HG02798 (cell line): Measurements from ENCODE around the gene HOXA5.

Experiments used
- ATAC-seq: cut with Tn5 transposase; IDR thresholded peaks from one replicate; pipeline ENCODE4 v1.9.1; 2021; ENCODE audit warnings: mild to moderate bottlenecking; ENCODE audit not compliant: unreplicated experiment, poor library complexity

The HOXA5 gene

DNA sequence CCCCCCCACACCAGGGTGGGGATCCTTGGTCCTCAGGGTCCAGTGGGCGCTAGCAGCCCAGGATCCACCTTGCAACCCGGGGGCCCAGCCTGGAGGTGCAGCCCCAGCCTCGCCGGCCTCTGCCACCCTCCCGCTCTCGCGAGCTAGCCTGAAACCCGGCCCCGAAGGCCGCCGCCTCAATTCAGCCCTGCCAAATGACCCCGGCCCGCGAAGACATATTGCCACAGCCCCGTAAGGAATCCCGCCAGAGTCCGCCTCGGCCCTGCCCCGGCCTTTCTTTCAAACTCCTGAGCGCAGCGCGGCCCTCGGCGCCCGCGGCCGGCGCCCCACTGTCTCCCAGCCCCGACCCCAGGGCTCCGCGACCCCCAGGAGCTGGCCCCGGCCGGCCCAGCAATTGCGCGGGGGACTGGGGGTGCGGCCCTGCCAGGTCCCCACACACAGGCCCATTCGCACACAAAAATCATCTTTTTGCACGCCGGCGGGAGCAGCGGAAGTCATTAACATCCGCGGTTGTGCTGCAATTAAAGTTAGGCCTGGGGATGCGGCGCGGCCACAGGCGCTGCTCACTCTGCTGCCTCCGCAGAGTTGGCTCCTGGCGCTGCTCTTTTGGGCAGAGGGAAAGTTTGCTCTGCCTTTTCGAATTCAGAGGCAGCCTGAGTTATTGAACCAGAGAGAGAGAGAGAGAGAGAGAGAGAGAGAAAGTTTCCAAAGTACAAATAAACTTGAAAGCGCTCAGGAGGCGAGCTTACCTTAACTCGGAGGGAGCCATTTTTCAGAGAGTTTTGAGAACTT, 4.0 kb downstream of the HOXA5 start:
- no peak for ATAC-seq

DNA sequence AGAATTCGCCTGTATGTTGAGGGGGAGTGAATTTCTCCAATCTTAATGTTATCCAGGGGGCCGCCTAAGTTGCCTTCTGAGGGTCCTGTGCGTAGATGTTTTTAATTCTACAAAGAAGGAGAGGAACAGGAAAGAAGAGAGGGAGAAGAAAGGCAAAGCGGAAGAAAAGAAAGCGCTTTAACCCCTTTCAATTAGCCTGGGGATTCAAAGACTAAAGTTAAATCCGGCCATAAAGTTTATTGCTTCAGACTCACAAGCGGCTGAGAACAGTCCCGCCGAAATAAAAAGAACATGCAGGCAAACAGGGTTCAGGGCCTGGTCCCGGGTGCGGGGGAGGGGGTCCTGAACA, 4.5 kb downstream of the HOXA5 start:
- no peak for ATAC-seq

DNA sequence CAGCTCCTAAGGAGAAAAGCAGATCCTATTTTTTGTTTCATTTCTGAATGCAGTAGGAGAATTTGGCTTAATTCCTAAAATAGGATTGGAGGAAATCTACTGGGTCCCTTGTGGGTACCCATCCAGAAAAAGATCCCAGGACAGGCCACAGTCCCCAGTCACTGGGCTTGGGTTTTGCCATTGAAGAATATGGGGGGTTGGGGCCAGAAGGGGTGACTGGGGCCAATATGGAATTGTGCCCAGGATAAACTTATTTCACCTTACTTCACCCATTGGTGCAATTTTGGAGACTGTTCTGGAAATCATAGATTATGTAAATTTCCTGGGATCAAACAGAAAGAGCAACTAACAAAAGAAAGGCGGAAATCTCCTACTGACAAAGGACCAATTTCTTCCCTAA, 5.0 kb downstream of the HOXA5 start:
- no peak for ATAC-seq

DNA sequence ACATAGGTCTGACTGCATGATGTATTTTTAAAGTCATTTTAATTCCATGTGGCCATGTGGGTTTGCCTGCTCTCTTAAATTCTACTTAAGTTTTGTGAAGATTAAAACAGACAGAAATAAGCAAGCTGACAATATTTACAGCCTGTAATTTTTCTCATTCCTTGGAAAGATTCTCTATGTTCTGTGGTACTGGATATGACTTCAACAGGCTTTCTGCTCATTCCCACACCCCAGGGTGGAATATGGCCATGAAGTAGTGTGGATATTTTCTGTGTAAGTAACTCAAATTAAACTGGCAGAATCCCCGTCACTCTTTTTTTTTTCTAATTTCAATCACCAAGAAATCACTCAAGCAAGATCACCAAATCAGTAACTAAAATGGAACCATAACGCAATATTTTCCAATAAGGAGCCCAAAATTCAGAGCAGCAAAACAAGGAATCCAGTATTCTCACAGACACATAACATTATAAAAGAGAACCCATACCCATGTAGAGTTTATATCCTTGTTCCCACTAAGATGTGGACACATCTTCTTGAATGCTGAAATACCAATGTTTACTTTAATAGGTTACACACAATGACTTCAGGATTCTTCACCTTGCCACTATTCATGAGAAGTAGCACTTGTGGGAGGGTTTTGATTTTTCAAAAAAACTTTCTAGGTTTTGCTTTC, 5.7 kb downstream of the HOXA5 start:
- ATAC-seq, result no peak

DNA sequence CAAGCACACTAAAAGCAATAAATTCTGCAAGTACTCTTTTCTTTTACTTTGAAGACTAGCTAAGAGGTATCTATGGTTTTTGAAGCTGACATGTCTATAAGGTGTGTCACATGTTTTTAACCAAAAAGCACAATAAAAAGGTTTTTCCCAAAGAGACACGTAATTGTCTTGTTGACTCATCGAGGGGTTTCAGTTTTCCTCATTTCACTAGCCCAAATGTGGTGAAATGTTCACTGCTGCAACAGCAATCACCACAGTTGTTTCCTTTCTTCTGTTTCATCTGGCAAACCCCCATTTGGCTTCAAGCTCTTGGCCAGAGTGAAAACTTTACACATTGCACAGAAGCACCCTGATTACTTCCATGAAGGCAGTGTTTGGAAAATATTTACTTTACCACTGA, 9.1 kb downstream of the HOXA5 start:
- ATAC-seq, result no peak

DNA sequence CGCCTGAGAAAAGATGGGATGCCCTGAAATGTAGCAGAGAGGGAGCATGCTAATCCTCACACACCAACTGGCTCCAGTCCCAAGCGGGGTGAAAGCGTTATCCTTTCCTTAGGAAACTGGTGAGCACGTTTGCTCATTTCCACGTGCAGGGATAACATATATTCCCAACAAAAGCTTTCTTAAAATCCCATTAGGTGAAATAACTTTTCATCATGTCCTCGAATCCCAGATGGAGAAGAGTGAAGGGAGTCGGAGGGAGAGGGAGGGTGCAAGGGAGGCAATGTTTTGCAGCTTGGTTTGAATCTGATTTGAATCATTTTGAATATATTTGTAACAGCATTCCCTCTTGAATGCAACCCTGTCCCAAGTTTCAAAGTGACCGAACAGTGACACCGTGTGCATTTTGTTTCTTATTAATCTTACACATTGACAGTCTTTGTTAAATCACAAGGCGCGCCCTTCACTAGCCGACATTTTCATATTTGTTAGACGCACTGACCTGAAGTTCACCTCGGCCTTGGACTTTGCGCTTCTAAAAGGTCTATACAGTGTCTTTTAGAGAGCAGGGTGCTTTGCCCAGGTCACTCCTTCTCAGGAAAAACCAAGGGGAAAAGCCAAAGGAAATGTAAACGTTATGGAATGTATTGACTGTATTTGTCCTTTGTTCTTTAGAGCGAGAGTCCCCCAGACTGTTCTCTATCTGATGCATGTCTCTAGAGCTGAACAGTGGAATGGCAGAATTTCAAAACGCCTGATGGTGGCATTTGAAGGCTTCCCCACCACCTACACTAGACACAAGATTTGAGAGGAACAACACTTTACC, 9.9 kb downstream of the HOXA5 start:
- no peak for ATAC-seq

DNA sequence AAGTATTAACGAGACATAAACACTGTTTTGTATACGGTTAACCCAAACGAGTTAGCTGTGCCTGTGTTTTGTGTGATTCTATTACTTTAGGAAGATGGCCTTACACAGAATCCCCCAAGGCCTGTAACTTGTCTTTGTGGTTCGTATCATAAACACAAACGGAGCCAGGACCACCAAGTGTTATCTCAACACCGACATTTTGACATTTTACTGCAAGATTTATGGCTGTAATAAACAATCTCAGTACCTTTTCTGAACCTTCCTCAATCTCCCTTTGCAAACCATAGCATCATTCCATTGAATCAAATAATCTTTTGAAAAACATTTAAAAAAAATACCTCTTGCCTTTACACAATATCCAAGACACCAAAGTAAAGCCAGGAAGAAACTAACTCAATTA, 10.5 kb downstream of the HOXA5 start:
- ATAC-seq, result no peak

DNA sequence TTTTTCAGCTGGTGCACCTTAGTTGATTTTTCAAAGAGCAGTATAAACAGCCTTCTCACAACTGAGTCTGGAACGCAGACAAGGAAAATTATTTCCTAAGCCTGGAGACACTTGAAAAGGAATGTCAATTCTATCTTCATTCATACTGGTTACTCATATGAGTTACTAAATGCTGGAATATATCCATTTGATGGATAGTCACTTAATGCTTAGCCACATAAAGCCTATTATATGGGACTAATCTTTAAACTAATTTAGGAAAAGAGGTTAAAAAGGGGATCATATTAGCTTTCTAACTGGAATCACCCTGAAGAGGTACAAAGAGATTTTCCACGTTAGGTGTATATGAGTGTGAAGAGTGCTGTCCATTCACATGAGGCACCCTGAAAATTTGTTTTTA, 11.3 kb downstream of the HOXA5 start:
- ATAC-seq, result no peak

DNA sequence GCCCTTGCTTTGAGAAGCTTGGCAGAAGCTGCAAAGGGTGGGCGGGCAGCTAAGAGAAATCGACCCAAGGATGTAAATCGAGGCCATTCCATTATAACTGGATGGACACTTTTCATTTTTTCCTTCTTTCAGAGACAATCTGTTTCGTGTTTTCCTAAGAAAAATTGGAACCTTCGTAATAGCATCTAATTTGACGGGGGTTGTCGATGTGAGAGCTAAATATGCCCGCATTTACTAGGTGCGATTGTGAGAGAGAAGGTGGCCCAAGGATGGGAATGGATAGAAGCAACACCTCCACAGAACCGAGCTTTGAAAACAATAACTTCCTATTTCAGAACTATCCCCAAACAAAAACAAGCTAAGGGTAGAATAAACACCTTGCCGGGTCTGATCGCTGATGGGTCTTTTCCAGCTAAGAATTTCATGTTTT, 12.1 kb downstream of the HOXA5 start:
- no peak for ATAC-seq

DNA sequence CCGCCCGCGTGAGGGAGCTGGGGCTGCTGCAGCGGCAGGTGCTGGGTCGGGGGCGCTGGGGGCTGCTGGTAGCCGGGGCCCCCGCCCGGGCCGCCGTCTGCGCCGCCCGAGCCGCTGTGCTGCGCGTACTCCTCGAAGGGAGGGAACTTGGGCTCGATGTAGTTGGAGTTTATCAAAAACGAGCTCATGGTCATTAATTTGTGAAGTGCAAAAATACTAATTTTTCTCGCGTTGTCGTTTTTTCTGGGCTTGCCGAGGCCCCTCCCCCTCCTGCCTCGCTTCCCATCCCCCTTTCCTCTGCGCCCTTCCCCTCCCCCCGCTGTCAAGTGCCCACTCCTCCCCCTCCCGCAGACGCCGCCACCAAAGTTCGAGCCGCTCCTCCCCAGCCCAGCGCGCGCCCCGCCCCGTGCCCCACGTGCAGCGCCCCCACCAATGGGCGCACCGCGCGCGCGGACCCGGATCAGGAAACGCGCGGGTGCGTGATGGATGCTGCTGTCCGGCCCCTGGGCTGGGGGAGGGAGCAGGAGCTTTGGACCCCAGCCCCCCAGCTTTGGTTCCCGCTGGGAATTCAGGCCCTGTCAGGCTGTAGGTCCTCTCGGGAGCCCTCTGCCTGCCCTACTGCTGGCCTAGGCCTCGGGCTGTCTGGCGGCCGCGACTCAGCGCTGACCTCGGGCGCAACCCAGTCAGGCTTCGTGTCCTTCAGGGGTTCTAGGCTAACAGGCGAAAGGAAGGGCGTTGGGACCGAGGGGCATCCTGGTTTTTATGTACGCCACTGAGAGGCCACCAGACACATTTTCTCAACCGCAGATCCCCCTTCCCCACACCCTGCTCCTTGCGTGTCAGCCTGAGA, 12.7 kb downstream of the HOXA5 start, which contains the start of gene HOXA4:
Gene HOXA4 (minus strand): TSS at position 218 of the 850 bp plus-strand sequence. CDS start 24 bp downstream, at position 194.
- ATAC-seq, result no peak

DNA sequence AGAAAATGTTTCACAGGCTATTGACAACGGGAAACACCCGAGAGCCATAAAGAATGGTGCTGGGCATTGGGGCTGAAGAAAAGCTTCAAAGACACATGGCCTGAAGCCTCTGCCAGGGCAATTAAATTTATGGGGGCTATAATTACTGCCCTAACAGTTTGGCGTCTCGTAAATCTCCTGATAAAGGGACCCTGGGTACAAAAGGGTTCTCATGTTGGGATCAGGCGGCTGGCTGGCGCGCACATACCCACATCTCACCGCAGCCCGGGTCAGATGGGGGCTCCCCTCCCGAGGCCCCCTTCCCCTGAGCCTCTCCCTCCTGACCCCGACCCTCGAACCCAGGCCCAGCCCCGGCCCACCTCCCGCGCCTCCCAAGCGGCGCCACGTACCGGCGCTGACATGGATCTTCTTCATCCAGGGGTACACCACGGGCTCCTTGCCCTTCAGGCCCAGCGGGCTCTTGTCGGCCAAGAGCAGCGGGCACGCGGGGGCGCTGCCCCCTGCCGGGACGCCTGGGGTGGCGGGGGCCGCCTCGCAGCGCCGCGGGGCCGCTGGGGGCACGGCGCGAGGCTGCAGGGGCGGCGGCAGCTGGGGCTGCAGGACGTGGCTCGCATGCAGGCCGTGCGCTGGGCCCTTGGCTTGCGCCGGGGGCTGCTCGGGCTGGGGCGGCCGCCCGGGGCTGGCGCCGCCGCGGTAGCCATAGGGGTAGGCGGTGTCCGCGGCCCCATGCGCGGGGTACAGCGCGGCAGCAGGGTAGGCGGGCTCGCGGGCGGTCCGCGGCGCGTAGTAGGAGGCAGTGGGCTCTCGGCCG, 13.5 kb downstream of the HOXA5 start:
- ATAC-seq, result no peak

DNA sequence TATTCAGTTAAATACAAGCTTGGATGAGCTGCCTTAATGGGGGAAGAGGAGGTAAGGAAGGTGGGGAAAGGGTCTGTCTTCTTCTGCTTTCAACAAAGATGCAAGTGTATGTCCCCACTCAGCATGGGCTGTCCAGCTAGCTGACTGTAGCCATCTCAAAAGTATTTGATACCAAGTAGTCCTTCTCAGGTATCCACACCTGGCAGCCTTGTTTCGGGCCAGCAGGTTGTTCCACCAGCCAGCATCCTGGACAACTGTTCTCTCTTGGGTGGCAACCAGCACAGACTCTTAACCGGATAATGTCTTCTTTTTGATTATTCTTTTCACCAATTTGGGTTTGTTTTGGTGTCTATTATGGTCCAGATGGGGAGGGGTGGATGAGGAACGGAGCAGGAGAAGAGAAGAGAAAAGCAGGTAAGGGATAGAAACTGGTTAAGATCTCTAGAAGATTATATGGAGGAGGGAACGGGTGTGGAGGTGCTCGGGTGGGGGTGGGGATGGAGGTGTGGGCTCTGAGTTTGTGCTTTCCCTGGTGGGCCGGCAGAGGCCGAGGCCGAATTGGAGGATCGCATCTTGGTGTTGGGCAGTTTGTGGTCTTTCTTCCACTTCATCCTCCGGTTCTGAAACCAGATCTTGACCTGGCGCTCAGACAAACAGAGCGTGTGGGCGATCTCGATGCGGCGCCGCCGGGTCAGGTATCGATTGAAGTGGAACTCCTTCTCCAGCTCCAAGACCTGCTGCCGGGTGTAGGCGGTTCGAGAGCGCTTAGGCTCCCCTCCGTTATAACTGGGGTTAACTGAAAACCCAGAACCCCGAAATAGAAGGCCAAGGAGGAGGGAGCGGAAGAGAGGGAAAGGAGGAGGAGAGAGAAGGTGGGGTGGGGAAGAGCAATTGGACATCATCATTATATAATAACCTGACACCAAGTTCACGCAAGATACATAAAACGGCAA, 14.4 kb downstream of the HOXA5 start:
- no peak for ATAC-seq

DNA sequence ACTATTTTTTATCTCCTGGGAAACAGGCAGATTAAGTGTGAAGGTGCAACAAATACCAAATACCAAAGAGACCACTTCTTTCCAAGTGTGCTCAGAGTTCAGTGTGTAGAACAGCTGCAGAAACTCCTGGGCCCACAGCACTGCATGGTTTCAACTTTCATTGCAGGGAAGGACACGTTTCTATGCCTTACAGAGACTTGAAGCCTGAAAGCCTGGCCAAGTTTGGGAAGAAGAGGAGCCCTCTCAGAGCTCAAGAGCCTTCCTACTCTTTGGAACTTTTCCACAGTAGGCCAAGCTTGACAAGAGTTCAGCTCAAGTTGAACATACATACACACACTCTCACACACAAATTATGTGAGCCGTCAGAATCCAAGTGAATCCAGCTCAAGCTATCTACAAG, 15.4 kb downstream of the HOXA5 start:
- ATAC-seq, result no peak

DNA sequence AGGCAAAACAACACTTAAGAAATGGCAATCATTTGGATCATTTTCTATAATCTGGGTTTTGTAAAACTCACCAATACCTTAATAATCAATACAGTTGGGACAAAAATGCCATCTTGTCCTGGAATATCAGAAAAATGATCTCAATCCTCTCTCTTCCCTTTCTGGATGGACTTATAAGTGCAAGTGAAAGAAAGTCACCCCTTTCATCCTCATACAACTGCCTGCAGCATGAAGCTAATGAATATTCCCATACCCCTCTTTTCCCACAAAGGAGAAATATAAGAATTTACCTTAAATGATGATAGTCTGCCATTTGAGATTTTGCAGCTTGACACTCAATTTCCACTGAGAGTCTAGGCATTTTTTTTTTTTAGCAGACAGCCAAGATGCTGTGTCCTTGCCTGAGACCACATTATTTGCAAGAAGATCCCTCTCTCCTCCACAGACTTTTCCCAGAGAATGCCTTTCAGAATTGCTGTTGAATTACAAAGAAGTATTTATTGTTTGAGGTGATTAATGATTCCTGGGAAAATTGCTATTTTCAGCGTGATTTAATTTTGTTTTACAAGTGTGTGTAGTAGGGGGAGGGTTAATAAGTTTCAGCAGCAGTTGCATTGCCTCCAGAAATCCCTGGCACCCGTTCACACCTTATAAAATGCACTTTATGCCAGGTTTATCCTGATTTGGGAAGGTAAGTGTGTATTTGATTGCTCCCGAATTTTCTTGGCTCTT, 16.7 kb downstream of the HOXA5 start:
- ATAC-seq, result no peak

DNA sequence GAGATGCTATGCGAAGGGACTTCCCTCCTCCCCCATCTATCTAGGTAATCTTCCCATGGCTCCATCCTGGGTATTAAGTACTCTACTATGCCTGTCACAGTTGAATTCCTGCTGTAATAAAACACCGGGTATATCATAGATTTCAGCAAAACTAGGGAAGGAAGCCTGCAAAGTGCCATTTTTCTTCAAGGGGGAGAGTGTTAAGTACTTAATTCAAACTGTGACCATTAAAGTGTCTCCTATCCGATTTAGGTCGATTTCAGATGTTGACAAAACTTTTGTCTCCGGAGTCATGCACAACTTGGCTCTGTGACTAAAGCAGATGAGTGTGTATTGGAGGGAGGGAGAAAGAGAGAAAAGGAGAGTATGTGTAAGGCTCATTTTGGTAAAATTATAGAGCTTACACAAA, 17.5 kb downstream of the HOXA5 start:
- ATAC-seq, result no peak

DNA sequence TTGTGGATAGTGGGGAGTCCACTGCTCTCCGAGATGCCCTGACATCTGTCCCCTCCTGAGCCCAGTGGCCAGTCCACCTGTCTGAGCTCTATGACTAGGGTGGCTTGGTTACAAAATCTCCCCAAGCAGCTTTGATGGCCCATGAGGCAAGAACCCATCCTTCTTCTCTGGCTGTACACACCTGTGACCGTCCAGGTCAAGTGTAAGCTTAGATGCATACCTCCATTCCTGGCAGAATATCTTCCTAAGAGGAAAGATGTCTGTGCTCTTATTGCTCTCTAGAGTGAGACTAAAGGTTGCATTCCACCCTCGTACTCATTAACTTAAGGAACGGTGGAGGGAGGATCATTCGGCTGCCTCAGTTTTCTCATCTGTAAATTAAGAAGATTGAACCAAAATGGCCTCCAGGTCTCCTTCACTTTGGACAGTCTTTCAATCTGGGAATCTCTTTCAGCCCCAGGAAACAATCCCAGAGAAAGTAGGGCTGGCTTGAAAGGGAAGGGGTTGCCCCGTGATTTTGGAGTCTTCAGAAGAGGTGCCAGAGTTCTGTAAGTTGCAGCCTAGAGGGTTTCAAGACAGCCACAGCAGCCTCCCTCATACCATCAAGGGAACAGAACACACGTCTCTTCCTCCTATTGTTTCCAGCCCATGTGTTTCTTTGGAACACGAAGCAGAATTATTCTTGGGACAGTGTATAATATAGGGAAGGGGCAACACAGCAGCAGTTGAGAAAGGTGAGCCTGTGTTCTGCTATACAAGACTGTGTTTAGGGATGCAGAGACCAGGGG, 18.4 kb downstream of the HOXA5 start:
- ATAC-seq, result no peak
